GM10266 (cell line): ENCODE results near the gene CABCOCO1.

Experiments
- DNase-seq: peaks from one replicate; pipeline ENCODE4 v3.0.0; 2012; ENCODE audit errors: extremely low spot score
- TF ChIP-seq, protein P1 (sequence below): IDR thresholded peaks from 2 replicates; pipeline ENCODE4 v1.5.1; 2012; ENCODE audit warnings: mild to moderate bottlenecking, low read depth; ENCODE audit not compliant: control insufficient read depth, insufficient read depth; ENCODE audit errors: missing control alignments

Gene CABCOCO1

DNA sequence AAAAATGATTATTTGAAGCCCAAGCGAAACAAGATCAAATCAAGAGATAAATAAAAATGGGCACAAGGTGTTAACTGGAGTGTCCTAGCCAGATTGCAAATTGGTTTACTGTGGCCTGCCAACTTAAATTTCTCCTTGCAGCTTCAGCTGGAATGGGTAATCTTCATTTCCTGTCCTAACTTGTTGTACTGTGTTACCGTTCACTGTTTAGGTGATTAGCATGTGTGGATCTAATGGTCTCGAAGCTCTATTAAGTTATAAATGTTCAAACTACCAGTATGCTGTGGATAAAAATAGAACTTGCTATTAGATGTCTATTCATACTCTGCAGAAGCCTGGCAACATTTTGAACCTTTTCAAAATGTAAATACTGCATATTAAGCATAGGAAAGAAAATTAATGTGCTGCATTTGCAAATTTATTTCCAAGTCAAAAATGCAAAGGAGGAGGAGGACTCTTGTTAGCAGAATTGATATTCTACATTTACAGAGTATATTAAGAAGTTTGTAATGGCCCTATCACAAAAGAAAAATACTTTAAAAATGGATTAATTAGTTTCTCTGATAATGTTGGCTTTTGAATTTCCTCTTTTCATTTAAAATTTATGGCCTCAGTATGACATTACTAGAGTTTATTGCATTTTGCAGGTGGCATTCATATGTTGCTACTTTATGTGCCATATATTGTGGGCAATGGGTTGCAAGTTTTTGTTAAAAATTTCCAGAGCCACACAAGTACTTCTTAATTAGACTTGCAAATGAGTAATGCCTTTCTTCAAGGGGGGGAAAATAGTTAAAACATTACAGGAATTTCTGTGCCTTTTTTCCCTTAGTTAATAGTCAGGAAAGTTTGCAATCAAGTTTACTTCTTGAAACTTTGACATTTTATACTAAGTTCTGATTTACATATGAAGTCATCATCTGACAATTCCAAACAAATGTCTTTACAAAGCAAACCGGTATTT is 92.1 kb downstream of the CABCOCO1 start:
- TF ChIP-seq, protein P1, sequence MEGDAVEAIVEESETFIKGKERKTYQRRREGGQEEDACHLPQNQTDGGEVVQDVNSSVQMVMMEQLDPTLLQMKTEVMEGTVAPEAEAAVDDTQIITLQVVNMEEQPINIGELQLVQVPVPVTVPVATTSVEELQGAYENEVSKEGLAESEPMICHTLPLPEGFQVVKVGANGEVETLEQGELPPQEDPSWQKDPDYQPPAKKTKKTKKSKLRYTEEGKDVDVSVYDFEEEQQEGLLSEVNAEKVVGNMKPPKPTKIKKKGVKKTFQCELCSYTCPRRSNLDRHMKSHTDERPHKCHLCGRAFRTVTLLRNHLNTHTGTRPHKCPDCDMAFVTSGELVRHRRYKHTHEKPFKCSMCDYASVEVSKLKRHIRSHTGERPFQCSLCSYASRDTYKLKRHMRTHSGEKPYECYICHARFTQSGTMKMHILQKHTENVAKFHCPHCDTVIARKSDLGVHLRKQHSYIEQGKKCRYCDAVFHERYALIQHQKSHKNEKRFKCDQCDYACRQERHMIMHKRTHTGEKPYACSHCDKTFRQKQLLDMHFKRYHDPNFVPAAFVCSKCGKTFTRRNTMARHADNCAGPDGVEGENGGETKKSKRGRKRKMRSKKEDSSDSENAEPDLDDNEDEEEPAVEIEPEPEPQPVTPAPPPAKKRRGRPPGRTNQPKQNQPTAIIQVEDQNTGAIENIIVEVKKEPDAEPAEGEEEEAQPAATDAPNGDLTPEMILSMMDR, result no peak
- no peak for DNase-seq

- no peak for DNase-seq
- TF ChIP-seq, protein P1, result no peak
These were observed 94.3 kb downstream of the CABCOCO1 start for GRCh38 chr10:61757001-61757400.

DNA sequence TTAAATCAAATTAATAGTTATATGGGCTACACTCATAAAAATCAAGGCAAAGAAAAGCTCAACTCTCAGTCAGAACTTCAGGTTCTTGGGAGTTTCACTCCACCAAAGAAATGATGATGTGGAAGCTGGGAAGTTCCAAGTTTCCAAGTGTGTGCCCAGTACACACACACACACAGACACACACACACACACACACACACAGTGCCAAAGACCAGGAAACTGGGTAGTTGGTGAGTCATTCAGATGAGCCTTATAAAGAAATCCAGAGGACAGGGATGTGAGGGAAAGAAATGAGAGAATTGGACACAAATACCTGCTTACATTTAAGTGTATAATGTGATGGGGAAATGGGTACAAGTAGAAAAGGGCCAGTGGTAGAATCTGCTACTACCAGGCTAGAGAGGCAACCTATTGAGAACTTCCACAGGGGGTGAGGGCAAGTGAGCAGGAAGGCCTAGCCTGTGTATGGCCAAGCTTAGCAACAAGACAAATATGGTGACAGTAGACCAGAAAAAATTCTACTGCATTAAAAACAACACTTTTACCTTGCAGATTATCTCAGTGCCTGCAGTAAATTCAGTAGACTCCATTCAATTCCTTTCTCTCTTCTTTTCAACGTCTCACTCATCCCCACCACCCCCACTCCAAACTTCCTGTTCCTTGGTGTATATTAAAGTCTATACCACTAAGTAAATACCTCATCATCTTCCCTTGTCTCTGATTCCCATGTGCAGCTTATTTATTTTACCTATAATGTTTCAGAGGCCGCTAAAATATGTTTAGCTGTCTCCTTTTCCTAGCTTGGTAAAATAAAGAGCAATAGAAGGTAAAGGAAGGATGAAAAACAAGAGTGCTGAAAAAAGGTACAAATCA is 95.0 kb downstream of the CABCOCO1 start:
- no peak for DNase-seq
- TF ChIP-seq, protein P1, result no peak

GRCh38 chr10:61758433-61758832 is 95.7 kb downstream of the CABCOCO1 start:
- DNase-seq, result no peak
- TF ChIP-seq, protein P1, result no peak

DNA sequence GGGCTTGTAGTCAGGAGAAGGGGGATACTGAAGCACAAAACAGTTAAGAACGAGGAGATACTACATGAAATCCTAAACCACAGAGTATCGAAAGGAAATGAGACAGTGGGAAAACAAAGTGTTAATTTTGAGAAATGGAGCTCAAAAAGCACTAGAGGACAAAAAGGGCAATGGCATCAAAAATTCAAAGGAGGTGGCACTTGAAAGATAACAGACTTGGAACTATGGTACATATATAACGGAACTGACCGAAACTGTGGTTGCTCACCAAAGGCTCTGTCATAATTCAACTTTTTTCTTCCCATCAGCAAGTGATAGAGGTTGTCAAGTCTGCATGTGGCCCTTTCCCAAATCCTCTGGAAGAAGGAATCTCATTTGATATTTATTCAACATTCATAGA is 97.0 kb downstream of the CABCOCO1 start:
- DNase-seq, result no peak
- TF ChIP-seq, protein P1, result no peak

DNA sequence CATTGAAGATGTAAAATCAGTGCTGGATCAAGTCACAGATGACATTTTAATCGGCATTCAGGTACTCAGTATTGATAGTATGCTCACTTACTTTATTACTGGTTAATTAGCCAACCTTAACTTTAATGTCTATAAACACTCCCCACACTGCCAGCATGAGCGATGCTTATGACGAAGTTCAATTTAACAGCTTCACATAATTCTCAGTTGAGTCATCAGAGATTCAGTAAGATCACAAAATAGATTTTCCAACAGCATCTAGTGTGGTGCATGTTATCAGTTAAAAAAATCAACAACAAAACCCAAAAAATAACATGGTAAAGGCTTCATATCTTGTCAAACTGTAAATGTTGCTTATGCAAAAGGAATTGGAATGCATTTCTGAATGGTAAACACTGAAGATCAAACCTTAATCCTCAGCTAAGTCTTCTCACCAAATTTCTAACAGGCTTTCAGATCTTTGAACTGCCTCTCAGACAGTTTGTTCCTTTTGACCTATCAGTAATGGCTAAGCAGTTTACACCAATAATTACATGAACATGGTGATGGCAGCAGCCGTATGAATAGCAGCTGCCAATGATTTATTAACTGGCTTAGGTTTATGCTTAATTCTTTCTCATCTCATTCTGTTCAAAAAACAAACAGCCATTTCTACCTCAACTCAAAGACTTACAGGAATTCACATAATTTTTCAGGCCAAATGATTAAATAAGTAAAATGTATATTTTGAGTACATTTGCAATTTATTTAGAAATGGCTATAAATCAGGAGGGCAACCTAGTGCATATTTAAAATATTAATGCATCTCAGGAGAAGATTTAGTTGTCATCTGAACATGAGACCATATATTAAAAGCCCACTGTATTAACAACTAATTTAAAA is 98.5 kb downstream of the CABCOCO1 start:
- no peak for DNase-seq
- TF ChIP-seq, protein P1, result no peak
